ENCODE measurements around the gene AHCYL2.
"Not testable (repeated sequence)": the region's sequence is repeated elsewhere in the genome, so short reads cannot be mapped to it uniquely, and the experiment has no call there.

AHCYL2 gene

DNA sequence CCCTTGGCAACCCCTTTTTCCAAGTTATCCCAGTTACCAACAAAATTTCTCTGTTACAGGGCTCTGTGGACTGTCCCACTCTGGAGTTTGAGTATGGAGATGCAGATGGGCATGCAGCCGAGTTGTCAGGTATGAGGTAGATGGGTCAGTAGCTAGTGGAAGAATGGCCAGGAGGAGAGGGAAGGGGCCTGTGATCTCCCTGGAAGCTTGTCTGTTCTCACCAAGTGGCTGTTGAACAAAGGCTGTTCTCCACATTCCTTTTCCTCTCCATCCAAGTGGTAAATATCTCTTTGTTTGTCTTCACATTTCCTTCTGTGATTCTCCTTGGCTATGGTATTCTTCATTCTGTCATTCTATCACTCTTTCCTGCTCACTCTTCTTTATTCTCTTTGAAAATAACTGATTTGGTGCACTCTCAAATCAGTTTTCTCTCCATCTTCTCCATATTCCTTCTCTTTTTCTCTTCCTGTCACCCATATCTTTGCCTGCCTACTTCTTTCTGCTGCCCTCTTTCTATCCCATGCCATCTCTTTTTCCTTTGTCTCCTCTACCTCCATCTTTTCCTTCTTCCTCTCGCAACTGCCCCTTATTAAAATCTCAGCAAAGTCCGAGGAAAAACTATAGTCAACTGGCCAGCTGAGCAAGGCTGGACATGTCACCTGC is 215.3 kb downstream of the AHCYL2 start:
- H3K27ac Mint-ChIP-seq = no peak overlapping the region
- no peak for DNase-seq (ENCODE audit: low spot score)
- peaks cover 17% of the 10 kb centered on the region for H3K36me3 Mint-ChIP-seq (ENCODE audit: low read depth)
- H3K4me1 Mint-ChIP-seq (ENCODE audit: low read depth) = peaks cover 35% of the 10 kb centered on the region
- no peaks in the 10 kb centered on the region for H3K27me3 Mint-ChIP-seq (ENCODE audit: low read depth)
- no peaks in the 10 kb centered on the region for H3K9me3 Mint-ChIP-seq
- H3K4me3 Mint-ChIP-seq = no peak overlapping the region

DNA sequence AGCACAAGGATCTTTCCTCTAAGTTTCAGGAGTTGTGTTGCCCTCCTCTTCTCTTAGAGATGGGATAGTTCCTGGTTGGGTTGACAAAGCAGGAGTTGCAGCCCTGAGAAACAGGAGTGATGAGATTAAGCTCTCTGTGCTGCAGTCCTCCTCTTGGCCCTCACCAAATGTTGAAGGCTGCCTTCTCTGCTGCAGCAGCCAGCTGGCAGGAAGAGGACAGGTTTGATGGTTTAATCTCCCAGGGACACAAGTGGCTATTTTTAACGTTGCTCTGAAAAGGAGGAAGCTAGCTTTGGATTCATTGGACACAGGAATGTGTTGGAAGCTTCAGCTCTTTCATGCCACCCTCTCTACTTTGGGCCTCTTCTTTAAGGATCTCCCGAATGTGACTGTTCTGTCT is 218.8 kb downstream of the AHCYL2 start:
- no peaks in the 10 kb centered on the region for H3K27me3 Mint-ChIP-seq (ENCODE audit: low read depth)
- DNase-seq (ENCODE audit: low spot score) = no peak
- H3K27ac Mint-ChIP-seq = no peak overlapping the region
- H3K36me3 Mint-ChIP-seq (ENCODE audit: low read depth) = peaks cover 49% of the 10 kb centered on the region
- H3K4me1 Mint-ChIP-seq (ENCODE audit: low read depth) = peaks cover 15% of the 10 kb centered on the region
- peaks cover 1% of the 10 kb centered on the region for H3K9me3 Mint-ChIP-seq
- H3K4me3 Mint-ChIP-seq = no peak overlapping the region

- not testable (repeated sequence) for H3K4me3 Mint-ChIP-seq; H3K27ac Mint-ChIP-seq; H3K9me3 Mint-ChIP-seq; H3K27me3 Mint-ChIP-seq (ENCODE audit: low read depth); DNase-seq (ENCODE audit: low spot score); H3K4me1 Mint-ChIP-seq (ENCODE audit: low read depth)
- peaks cover 59% of the 10 kb centered on the region for H3K36me3 Mint-ChIP-seq (ENCODE audit: low read depth)
These were observed 219.9 kb downstream of the AHCYL2 start for GRCh38 chr7:129444776-129445175.

DNA sequence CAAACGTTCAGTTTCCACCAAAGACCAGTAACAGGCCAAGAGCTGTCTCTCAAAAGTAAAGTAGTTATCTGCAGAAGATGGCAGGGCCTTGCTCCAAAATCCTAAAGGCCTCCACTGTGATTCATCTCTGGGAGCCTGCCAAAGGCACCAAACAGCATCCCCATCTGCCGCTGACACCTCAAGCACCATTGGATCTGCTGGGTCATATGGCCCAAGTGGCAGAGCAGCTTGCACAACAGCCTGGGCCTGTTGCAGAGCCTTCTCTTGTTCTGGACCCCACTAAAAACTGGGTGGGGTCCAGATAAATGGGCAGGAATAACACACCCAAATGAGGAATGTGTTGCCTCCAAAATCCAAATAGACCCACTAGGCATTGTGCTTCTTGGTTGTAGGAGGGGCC is 222.1 kb downstream of the AHCYL2 start:
- H3K36me3 Mint-ChIP-seq (ENCODE audit: low read depth) = peaks cover 62% of the 10 kb centered on the region
- H3K27me3 Mint-ChIP-seq (ENCODE audit: low read depth); H3K9me3 Mint-ChIP-seq; H3K27ac Mint-ChIP-seq; DNase-seq (ENCODE audit: low spot score); H3K4me3 Mint-ChIP-seq; H3K4me1 Mint-ChIP-seq (ENCODE audit: low read depth): not testable (repeated sequence)

DNA sequence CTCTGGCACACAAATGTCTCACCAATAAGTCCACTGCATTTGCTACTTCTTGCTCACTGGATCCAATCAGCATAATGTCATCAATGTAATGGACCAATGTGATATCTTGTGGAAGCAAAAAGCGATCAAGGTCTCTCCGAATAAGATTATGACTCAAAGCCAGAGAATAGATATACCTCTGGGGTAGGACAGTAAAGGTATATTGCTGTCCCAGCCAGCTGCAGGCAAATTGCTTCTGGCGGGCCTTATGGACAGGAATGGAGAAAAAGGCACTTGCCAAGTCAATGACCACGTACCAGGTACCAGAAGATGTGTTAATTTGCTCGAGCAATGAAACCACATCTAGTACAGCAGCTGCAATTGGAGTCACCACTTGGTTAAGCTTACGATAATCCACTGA is 222.6 kb downstream of the AHCYL2 start:
- DNase-seq (ENCODE audit: low spot score); H3K27me3 Mint-ChIP-seq (ENCODE audit: low read depth); H3K4me1 Mint-ChIP-seq (ENCODE audit: low read depth); H3K4me3 Mint-ChIP-seq; H3K27ac Mint-ChIP-seq; H3K9me3 Mint-ChIP-seq: not testable (repeated sequence)
- H3K36me3 Mint-ChIP-seq (ENCODE audit: low read depth) = peaks cover 63% of the 10 kb centered on the region

- H3K9me3 Mint-ChIP-seq; H3K27me3 Mint-ChIP-seq (ENCODE audit: low read depth); DNase-seq (ENCODE audit: low spot score); H3K4me1 Mint-ChIP-seq (ENCODE audit: low read depth); H3K27ac Mint-ChIP-seq; H3K4me3 Mint-ChIP-seq: not testable (repeated sequence)
- peaks cover 65% of the 10 kb centered on the region for H3K36me3 Mint-ChIP-seq (ENCODE audit: low read depth)
These were observed 223.8 kb downstream of the AHCYL2 start for GRCh38 chr7:129448608-129449007.

DNA sequence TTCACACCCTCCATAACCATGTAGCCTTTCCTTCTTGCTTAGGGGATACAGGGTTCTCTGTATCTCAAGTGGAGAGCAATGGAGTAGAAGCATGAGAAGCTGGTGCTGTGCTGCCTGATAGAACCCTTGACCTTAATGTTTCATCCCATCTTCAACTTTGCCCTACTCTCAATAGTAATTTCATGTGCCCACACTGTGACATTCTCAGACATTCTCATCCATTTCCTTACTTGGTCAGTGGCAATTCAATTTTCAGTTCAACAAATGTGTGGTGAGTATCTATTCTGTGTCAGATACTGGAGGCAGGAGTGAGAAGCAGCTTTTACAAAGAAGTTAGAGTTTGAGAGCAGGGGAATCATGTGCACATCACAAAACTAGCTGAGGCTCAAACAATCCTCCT is 225.5 kb downstream of the AHCYL2 start:
- no peaks in the 10 kb centered on the region for H3K27me3 Mint-ChIP-seq (ENCODE audit: low read depth)
- no peak for DNase-seq (ENCODE audit: low spot score)
- no peaks in the 10 kb centered on the region for H3K4me1 Mint-ChIP-seq (ENCODE audit: low read depth)
- H3K4me3 Mint-ChIP-seq = no peak overlapping the region
- no peak overlapping the region for H3K27ac Mint-ChIP-seq
- peaks cover 8% of the 10 kb centered on the region for H3K9me3 Mint-ChIP-seq
- H3K36me3 Mint-ChIP-seq (ENCODE audit: low read depth) = peaks cover 59% of the 10 kb centered on the region

- no peak overlapping the region for H3K27ac Mint-ChIP-seq
- no peak for DNase-seq (ENCODE audit: low spot score)
- peaks cover 8% of the 10 kb centered on the region for H3K9me3 Mint-ChIP-seq
- H3K36me3 Mint-ChIP-seq (ENCODE audit: low read depth) = peaks cover 43% of the 10 kb centered on the region
- no peak overlapping the region for H3K4me3 Mint-ChIP-seq
- no peaks in the 10 kb centered on the region for H3K27me3 Mint-ChIP-seq (ENCODE audit: low read depth)
- H3K4me1 Mint-ChIP-seq (ENCODE audit: low read depth) = no peaks in the 10 kb centered on the region
These were observed 227.9 kb downstream of the AHCYL2 start for GRCh38 chr7:129452589-129453231.

DNA sequence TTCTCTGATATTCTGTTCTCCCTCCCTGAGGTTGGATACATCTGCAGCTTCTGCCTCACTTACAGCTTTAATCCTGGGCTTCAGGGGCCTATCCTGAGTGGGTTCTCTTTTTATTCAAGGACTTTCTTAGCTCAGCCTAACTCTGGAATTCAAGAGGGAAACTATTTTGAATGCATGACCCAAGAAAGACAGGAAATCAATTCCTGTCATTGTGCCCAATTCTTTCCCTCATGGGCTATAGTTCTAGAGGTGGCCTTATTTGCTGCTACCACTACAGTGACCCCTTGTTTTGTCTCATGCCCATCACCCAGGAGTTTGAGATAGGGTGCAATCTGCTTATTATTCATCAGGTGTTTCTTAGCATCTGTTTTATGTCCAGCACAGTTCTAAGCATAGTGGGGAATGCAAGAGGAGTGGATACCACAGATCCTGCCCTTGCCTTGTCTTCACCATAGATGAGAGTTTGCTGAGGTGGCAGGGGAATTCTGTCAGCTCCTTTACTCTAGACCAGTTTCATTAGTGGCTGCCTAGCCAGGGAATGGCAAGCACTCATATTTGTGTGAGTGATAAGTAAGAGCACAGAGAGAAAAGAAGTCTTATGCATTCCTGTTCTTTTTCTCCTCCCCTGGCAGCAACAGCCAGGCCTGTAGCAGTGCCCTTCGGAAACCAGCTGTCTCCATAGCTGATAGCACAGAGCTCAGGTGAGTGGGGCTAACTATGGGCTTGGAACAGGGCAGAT is 228.8 kb downstream of the AHCYL2 start:
- no peaks in the 10 kb centered on the region for H3K27me3 Mint-ChIP-seq (ENCODE audit: low read depth)
- no peaks in the 10 kb centered on the region for H3K4me1 Mint-ChIP-seq (ENCODE audit: low read depth)
- H3K9me3 Mint-ChIP-seq = peaks cover 6% of the 10 kb centered on the region
- DNase-seq (ENCODE audit: low spot score) = no peak
- no peak overlapping the region for H3K4me3 Mint-ChIP-seq
- H3K36me3 Mint-ChIP-seq (ENCODE audit: low read depth) = peaks cover 39% of the 10 kb centered on the region
- H3K27ac Mint-ChIP-seq = no peak overlapping the region

- no peak overlapping the region for H3K27ac Mint-ChIP-seq
These were observed 229.4 kb downstream of the AHCYL2 start for GRCh38 chr7:129454249-129454551.

DNA sequence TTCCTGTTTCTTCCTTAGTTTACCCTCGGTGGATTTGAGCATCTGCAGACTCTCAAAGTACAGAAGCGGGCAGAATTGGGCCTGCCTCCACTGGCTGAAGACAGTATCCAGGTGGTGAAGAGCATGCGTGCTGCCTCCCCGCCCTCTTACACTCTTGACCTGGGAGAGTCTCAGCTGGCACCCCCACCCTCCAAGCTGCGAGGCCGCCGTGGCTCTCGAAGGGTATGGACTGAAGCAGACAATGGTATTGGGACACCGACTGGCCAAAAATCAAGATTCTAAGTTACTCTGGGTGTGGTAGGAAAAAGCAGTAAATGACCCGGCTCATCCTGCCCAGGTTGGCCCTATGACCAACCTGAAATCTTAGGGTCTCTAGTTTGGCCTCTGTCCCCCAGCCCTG is 231.6 kb downstream of the AHCYL2 start:
- no peak overlapping the region for H3K4me3 Mint-ChIP-seq
- H3K27ac Mint-ChIP-seq = no peak overlapping the region
- DNase-seq (ENCODE audit: low spot score) = no peak
- H3K27me3 Mint-ChIP-seq (ENCODE audit: low read depth) = no peaks in the 10 kb centered on the region
- H3K4me1 Mint-ChIP-seq (ENCODE audit: low read depth) = no peaks in the 10 kb centered on the region
- no peaks in the 10 kb centered on the region for H3K9me3 Mint-ChIP-seq
- H3K36me3 Mint-ChIP-seq (ENCODE audit: low read depth) = peaks cover 22% of the 10 kb centered on the region

More at GRCh38 chr7:129454249-129454551, 229.4 kb downstream of the AHCYL2 start:
- DNase-seq (ENCODE audit: low spot score) = no peak
- H3K36me3 Mint-ChIP-seq (ENCODE audit: low read depth) = peaks cover 37% of the 10 kb centered on the region
- H3K27me3 Mint-ChIP-seq (ENCODE audit: low read depth) = no peaks in the 10 kb centered on the region
- H3K4me1 Mint-ChIP-seq (ENCODE audit: low read depth) = no peaks in the 10 kb centered on the region
- peaks cover 1% of the 10 kb centered on the region for H3K9me3 Mint-ChIP-seq
- H3K4me3 Mint-ChIP-seq = no peak overlapping the region

- no peaks in the 10 kb centered on the region for H3K4me1 Mint-ChIP-seq (ENCODE audit: low read depth)
- H3K36me3 Mint-ChIP-seq (ENCODE audit: low read depth) = peaks cover 17% of the 10 kb centered on the region
- no peak for DNase-seq (ENCODE audit: low spot score)
- H3K27me3 Mint-ChIP-seq (ENCODE audit: low read depth) = no peaks in the 10 kb centered on the region
- no peaks in the 10 kb centered on the region for H3K9me3 Mint-ChIP-seq
- H3K27ac Mint-ChIP-seq = no peak overlapping the region
- H3K4me3 Mint-ChIP-seq = no peak overlapping the region
These were observed 232.3 kb downstream of the AHCYL2 start for GRCh38 chr7:129457101-129457500.

DNA sequence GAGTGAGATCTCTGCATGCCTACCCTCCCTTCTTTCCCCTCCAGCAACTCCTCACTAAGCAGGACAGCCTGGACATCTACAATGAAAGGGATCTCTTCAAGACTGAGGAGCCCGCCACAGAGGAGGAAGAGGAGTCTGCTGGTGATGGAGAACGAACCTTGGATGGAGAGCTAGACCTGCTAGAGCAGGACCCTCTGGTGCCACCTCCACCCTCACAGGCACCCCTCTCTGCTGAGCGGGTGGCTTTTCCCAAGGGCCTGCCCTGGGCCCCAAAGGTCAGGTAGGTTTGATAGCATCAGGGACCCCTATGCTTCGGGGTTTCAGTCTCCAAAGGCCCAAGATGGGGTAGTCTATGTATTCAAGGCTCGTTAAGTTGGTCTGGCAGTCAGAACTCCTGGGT is 233.3 kb downstream of the AHCYL2 start:
- H3K27me3 Mint-ChIP-seq (ENCODE audit: low read depth) = no peaks in the 10 kb centered on the region
- H3K36me3 Mint-ChIP-seq (ENCODE audit: low read depth) = peaks cover 16% of the 10 kb centered on the region
- no peak overlapping the region for H3K4me3 Mint-ChIP-seq
- no peaks in the 10 kb centered on the region for H3K9me3 Mint-ChIP-seq
- H3K27ac Mint-ChIP-seq = no peak overlapping the region
- H3K4me1 Mint-ChIP-seq (ENCODE audit: low read depth) = no peaks in the 10 kb centered on the region
- no peak for DNase-seq (ENCODE audit: low spot score)

DNA sequence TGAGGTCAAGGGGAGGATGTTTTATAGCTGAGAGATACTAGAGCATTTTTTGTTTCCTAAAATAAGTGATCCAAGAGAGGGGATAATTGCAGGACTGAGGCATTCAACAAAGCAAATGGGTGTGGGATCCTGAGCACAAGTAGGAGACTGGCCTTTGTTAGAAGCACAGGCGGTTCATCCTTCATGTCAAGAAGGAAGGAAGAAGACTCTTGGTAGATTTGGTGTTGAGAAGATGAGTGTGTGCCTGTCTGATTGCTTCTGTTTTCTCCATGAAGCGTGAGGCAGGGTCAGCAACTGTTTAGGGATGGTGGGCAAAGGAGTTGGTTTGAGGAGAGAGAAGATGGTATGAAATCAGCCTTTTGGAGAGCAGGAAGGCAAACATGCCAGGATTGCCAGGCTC is 237.0 kb downstream of the AHCYL2 start:
- no peak for DNase-seq (ENCODE audit: low spot score)
- Mint-ChIP-seq H3K4me1 (ENCODE audit: low read depth) (no peaks in the 10 kb centered on the region), H3K27me3 (ENCODE audit: low read depth) (no peaks in the 10 kb centered on the region), H3K36me3 (ENCODE audit: low read depth) (peaks cover 12% of the 10 kb centered on the region), H3K4me3 (no peak overlapping the region), H3K9me3 (no peaks in the 10 kb centered on the region), H3K27ac (no peak overlapping the region)

Data from T-helper 2 cell treated with Interferon-gamma antibody and Interleukin-4, amounts not matched to agents 5 μg/mL and 100 μg/mL, for 36 hours (primary cell).